B cell (primary cell): ENCODE data around the gene LLPH. TPM values are rescaled to one million over a fixed set of nuclear protein-coding genes. Genes with fewer than 3 reads are reported as not detected.

ENCODE experiments used
- ATAC-seq: fragments of 200-7000 bp; cut with Tn5 transposase; one replicate; pipeline ENCODE4 v1.10.0; 2021; ENCODE audit warnings: low read depth, mild to moderate bottlenecking, moderate number of reproducible peaks, moderate library complexity
- CTCF ChIA-PET: fragments of 350-600 bp; sonication (Branson Sonifier 250); formaldehyde crosslinking; loops from one replicate; lab custom pipeline; 2021; ENCODE audit warnings: antibody characterized with exemption, inconsistent platforms; lab: Charles Lee
- POLR2A ChIA-PET: fragments of 350-600 bp; sonication (Branson Sonifier 250); formaldehyde crosslinking; loops from one replicate; lab custom pipeline; 2021; ENCODE audit warnings: antibody characterized with exemption; lab: Charles Lee
- DNase-seq: peaks from one replicate; pipeline ENCODE4 v3.0.0; 2013
- H2AFZ ChIP-seq: 2 replicates; pipeline ENCODE4 v1.6.1; 2012; ENCODE audit warnings: mild to moderate bottlenecking, low read depth, low read length; ENCODE audit not compliant: insufficient read depth, poor library complexity, severe bottlenecking
- H3K27ac ChIP-seq, 2 donors: 1 replicate in 1 of 2; 2 replicates in 1 of 2; pipeline ENCODE4 v1.5.1; 2012 to 2013; ENCODE audit warnings: low read length in 2 of 2, mild to moderate bottlenecking in 2 of 2, moderate library complexity in 1 of 2
- H3K27me3 ChIP-seq, 4 experiments: fragments of 200-600 bp in 1 of 4; sonication (generic) in 1 of 4; replicated peaks in 1 of 4; 1 replicate in 2 of 4; 2 replicates in 2 of 4; pipeline versions ENCODE4 v1.6.1 to v1.7.0; 2013 to 2016; ENCODE audit warnings: low read length in 3 of 4, mild to moderate bottlenecking in 2 of 4, mixed read lengths in 1 of 4, moderate library complexity in 1 of 4; ENCODE audit not compliant: insufficient read depth in 4 of 4, control insufficient read depth in 3 of 4; ENCODE audit errors: control extremely low read depth in 1 of 4
- H3K36me3 ChIP-seq, 2 experiments: replicated peaks in 1 of 2; 1 replicate in 1 of 2; 2 replicates in 1 of 2; pipeline versions ENCODE4 v1.6.1 to v1.7.1; 2013; ENCODE audit warnings: low read length in 1 of 2; ENCODE audit not compliant: insufficient read depth in 2 of 2, control insufficient read depth in 1 of 2; ENCODE audit errors: control extremely low read depth in 1 of 2, extremely low read depth in 1 of 2
- H3K4me1 ChIP-seq, 2 donors: fragments of 200-600 bp in 1 of 2; sonication (generic) in 1 of 2; 1 replicate in 1 of 2; 2 replicates in 1 of 2; pipeline versions ENCODE4 v1.5.1 to v1.6.1; 2013 to 2017; ENCODE audit warnings: low read length in 2 of 2; ENCODE audit not compliant: control insufficient read depth in 2 of 2, insufficient read depth in 2 of 2
- H3K4me2 ChIP-seq: replicated peaks from 2 replicates; pipeline ENCODE3; 2012; ENCODE audit warnings: mild to moderate bottlenecking, low read depth, low read length; ENCODE audit not compliant: poor library complexity, severe bottlenecking
- H3K4me3 ChIP-seq, 5 experiments: fragments of 200-600 bp in 1 of 5; sonication (generic) in 1 of 5; 1 replicate in 3 of 5; 2 replicates in 2 of 5; pipeline versions ENCODE4 v1.5.1 to v1.7.0; 2011 to 2016; ENCODE audit warnings: low read length in 4 of 5, mild to moderate bottlenecking in 4 of 5, low read depth in 2 of 5, control low read depth in 1 of 5, moderate library complexity in 1 of 5; ENCODE audit not compliant: insufficient read depth in 1 of 5; ENCODE audit errors: control extremely low read depth in 1 of 5, extremely low read depth in 1 of 5
- H3K79me2 ChIP-seq: fragments of 200-600 bp; sonication (generic); one replicate; pipeline ENCODE4 v1.6.0; 2016; ENCODE audit warnings: low read length; ENCODE audit not compliant: control insufficient read depth, insufficient read depth
- H3K9ac ChIP-seq: fragments of 200-600 bp; sonication (generic); 2 replicates; pipeline ENCODE4 v1.6.1; 2017; ENCODE audit warnings: mild to moderate bottlenecking, low read length, moderate library complexity
- H3K9me3 ChIP-seq, 3 donors: one replicate each; pipeline versions ENCODE4 v1.6.1 to v1.7.1; 2013; ENCODE audit warnings: low read length in 2 of 3; ENCODE audit not compliant: control insufficient read depth in 2 of 3, insufficient read depth in 1 of 3; ENCODE audit errors: control extremely low read depth in 1 of 3
- H4K20me1 ChIP-seq: 2 replicates; pipeline ENCODE4 v1.6.0; 2012; ENCODE audit warnings: mild to moderate bottlenecking, low read length; ENCODE audit not compliant: insufficient read depth, control insufficient read depth, poor library complexity, severe bottlenecking
- H3K27ac Mint-ChIP-seq: one replicate; pipeline ENCODE4 v1.8.0; 2021; ENCODE audit warnings: mixed read lengths
- H3K27me3 Mint-ChIP-seq: one replicate; pipeline ENCODE4 v1.8.0; 2021; ENCODE audit warnings: mixed read lengths
- H3K4me1 Mint-ChIP-seq: one replicate; pipeline ENCODE4 v1.8.0; 2021; ENCODE audit warnings: mixed read lengths
- H3K4me3 Mint-ChIP-seq: one replicate; pipeline ENCODE4 v1.8.0; 2021; ENCODE audit warnings: mixed read lengths
- H3K9me3 Mint-ChIP-seq: one replicate; pipeline ENCODE4 v1.8.0; 2022; ENCODE audit warnings: mixed read lengths; ENCODE audit not compliant: insufficient read depth
- EZH2 ChIP-seq: IDR thresholded peaks from 2 replicates; pipeline ENCODE4 v1.6.1; 2012; ENCODE audit warnings: borderline replicate concordance, low read depth, mild to moderate bottlenecking, moderate library complexity, low read length; ENCODE audit not compliant: insufficient read depth, poor library complexity, severe bottlenecking
- WGBS: methylation state at CpG from one replicate; pipeline ENCODE4 v1.1.5; 2013; ENCODE audit warnings: missing lambda C conversion rate; ENCODE audit not compliant: insufficient coverage; 5-methylcytosine and 5-hydroxymethylcytosine counted together
- intact Hi-C: fragments of 100-400 bp; cut with micrococcal nuclease; formaldehyde crosslinking; loops from one replicate; pipeline ENCODE4 v1.10.0; 2022
- polyA plus RNA-seq: library from polyadenylated mRNA; depleted of rRNA; stranded (reverse); fragments of >200 nt; gene quantifications from 2 replicates; pipeline ENCODE4 v1.2.3, GENCODE V29; 2012
- total RNA-seq, 2 donors: library from RNA; stranded (reverse); fragments of 120-200 nt in 1 of 2; gene quantifications; 1 replicate in 1 of 2; 2 replicates in 1 of 2; pipeline versions ENCODE4 v1.2.3 to v1.2.4, GENCODE V29; 2013 to 2022
- TF ChIP-seq, protein P1 (sequence below): fragments of 200-600 bp; IDR thresholded peaks from one replicate; pipeline ENCODE4 v1.8.0; 2022; ENCODE audit warnings: antibody characterized with exemption, mild to moderate bottlenecking

The LLPH gene
- total and polyA plus RNA-seq, 2 donors (not counting 1 experiment from before 2014, with no cell fraction given), result 2.1 to 23.4 TPM

DNA sequence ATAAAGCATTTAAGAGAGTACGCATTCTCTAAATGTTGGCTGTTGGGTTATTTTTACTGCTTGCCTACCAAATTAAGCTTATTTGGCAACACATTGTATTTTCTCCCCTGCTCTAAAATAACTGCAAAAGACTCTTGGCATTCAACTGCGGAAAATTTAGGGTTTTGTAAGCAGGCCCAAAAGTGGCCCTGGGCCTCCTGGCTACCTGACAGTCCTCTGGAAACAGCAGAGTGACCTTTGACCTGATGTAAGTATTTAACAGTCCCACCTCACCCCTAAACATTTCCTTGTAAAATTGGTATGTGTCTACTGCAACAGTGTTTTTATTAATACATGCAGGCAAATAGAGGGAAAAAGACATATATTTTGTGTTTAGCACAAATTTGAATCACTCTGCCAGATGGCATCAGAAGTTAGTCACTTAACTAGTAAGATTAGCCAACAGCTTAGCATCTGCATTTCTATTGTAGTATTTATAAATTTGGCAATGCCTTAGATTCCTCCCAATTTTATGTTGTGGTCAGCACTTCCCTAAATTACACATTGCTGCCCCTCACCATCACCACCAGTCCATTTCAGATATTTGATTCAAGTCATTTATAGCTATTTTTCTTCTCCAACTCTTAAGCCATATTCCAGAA, 11.2 kb downstream of the LLPH start:
- intact Hi-C loops, result no loop called here
- CTCF ChIA-PET, result interaction anchor here (1.1 to 1.5 kb wide), 2 partner anchors 12 to 574 kb away, joined by 3 to 4 read pairs; no protein-coding TSS in a partner anchor
- DNase-seq (no peak), ATAC-seq (no peak)
- H3K9ac ChIP-seq, result no peak overlapping the region
- Mint-ChIP-seq H3K27ac (no peak overlapping the region), H3K4me3 (no peak overlapping the region), H3K9me3 (no peaks in the 10 kb centered on the region), H3K27me3 (no peaks in the 10 kb centered on the region), H3K4me1 (peaks cover 4% of the 10 kb centered on the region)
- H3K27ac ChIP-seq, result no peak overlapping the region
- no peak overlapping the region for H3K4me2 ChIP-seq
- H3K4me1 ChIP-seq, result no peaks in the 10 kb centered on the region
- H3K36me3 ChIP-seq, result peaks cover 0 to 17% of the 10 kb centered on the region in 2 experiments
- H4K20me1 ChIP-seq, result no peaks in the 10 kb centered on the region
- no peak for TF ChIP-seq EZH2
- TF ChIP-seq, protein P1, sequence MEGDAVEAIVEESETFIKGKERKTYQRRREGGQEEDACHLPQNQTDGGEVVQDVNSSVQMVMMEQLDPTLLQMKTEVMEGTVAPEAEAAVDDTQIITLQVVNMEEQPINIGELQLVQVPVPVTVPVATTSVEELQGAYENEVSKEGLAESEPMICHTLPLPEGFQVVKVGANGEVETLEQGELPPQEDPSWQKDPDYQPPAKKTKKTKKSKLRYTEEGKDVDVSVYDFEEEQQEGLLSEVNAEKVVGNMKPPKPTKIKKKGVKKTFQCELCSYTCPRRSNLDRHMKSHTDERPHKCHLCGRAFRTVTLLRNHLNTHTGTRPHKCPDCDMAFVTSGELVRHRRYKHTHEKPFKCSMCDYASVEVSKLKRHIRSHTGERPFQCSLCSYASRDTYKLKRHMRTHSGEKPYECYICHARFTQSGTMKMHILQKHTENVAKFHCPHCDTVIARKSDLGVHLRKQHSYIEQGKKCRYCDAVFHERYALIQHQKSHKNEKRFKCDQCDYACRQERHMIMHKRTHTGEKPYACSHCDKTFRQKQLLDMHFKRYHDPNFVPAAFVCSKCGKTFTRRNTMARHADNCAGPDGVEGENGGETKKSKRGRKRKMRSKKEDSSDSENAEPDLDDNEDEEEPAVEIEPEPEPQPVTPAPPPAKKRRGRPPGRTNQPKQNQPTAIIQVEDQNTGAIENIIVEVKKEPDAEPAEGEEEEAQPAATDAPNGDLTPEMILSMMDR, result no peak
- no peak overlapping the region for H3K4me3 ChIP-seq
- H3K9me3 ChIP-seq, result no peaks in the 10 kb centered on the region
- H2AFZ ChIP-seq, result no peak overlapping the region
- 100% methylated on average over 1 of the region's 2 CpGs for WGBS
- H3K79me2 ChIP-seq, result no peaks in the 10 kb centered on the region
- POLR2A ChIA-PET, result no interaction called here
- no peaks in the 10 kb centered on the region for H3K27me3 ChIP-seq

DNA sequence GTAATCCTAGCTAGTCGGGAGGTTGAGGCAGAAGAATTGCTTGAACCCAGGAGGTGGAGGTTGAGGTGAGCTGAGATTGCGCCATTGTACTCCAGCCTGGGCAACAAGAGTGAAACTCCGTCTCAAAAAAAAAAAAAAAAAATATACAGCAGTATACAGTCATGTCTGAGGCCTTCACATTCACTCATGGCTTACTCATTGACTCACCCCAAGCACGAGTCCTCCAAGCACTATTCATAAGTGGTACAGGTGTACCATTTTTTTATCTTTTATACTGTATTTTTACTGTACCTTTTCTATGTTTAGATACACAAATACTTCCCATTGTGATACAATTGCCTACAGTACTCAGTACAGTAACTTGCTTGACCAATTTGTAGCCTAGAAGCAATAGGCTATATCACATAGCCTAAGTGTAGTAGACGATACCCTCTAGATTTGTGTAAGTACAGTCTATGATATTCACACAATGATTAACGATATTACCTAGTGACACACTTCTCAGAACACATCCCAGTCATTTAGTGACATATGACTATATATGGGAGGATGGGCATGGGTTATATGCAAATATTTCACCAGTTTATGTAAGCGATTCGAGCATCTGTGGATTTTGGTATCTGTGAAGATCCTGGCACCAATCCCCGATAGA, 12.2 kb downstream of the LLPH start:
- Mint-ChIP-seq H3K4me1 (peaks cover 2% of the 10 kb centered on the region), H3K27ac (no peak overlapping the region), H3K27me3 (no peaks in the 10 kb centered on the region), H3K9me3 (no peaks in the 10 kb centered on the region), H3K4me3 (no peak overlapping the region)
- no peak overlapping the region for H3K4me3 ChIP-seq
- no peak overlapping the region for H3K4me2 ChIP-seq
- CTCF ChIA-PET, result interaction anchor here (0.6 to 1.2 kb wide), 4 partner anchors 11 to 1227 kb away, joined by 3 to 4 read pairs (median 4); no protein-coding TSS in a partner anchor
- ATAC-seq (no peak), DNase-seq (no peak)
- no peaks in the 10 kb centered on the region for H3K4me1 ChIP-seq
- POLR2A ChIA-PET, result no interaction called here
- H3K36me3 ChIP-seq, result peaks cover 0 to 7% of the 10 kb centered on the region in 2 experiments
- no peaks in the 10 kb centered on the region for H3K9me3 ChIP-seq
- TF ChIP-seq, protein P1, result no peak
- no peak for TF ChIP-seq EZH2
- no peak overlapping the region for H3K27ac ChIP-seq
- intact Hi-C loops, result no loop called here
- H3K27me3 ChIP-seq, result no peaks in the 10 kb centered on the region
- WGBS, result 100% methylated on average over 2 of the region's 9 CpGs
- no peaks in the 10 kb centered on the region for H4K20me1 ChIP-seq
- no peaks in the 10 kb centered on the region for H3K79me2 ChIP-seq
- no peak overlapping the region for H2AFZ ChIP-seq
- H3K9ac ChIP-seq, result no peak overlapping the region
